NB4 (cell line): Measurements from ENCODE around the gene CCDC74A.
"Not testable (repeated sequence)": the region's sequence is repeated elsewhere in the genome, so short reads cannot be mapped to it uniquely, and the experiment has no call there.

Source experiments
- MYC ChIP-seq: IDR thresholded peaks from 2 replicates; pipeline ENCODE4 v1.6.1; 2011; ENCODE audit warnings: low read depth, low read length
- POLR2A ChIP-seq: IDR thresholded peaks from 2 replicates; pipeline ENCODE4 v1.6.1; 2011; ENCODE audit warnings: mild to moderate bottlenecking; ENCODE audit not compliant: insufficient read length; ENCODE audit errors: extremely low read depth
- TF ChIP-seq, protein P1 (sequence below): IDR thresholded peaks from one replicate; pipeline ENCODE4 v1.5.1; 2012; ENCODE audit warnings: low read depth, low read length

DNA sequence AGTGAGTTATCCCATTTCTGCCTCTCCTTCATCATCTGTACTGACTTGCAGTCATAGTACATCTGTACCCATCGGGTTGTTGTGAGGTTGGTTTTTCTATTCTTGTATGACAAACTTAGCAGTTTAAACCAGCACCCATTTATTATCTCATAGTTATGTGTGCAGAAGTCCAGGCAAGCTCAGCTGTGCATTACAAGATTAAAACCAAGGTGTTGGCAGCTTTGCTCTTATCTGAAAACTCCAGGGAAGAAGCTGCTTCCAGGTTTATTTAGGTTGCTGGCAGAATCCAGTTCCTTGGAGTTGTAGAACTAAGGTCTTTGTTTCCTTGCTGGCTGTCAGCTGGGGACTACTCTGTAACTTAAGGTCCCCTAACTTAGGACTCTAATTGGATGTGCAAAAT lies 32.2 kb upstream of the CCDC74A start:
- TF ChIP-seq POLR2A, MYC: not testable (repeated sequence)
- TF ChIP-seq, protein P1, sequence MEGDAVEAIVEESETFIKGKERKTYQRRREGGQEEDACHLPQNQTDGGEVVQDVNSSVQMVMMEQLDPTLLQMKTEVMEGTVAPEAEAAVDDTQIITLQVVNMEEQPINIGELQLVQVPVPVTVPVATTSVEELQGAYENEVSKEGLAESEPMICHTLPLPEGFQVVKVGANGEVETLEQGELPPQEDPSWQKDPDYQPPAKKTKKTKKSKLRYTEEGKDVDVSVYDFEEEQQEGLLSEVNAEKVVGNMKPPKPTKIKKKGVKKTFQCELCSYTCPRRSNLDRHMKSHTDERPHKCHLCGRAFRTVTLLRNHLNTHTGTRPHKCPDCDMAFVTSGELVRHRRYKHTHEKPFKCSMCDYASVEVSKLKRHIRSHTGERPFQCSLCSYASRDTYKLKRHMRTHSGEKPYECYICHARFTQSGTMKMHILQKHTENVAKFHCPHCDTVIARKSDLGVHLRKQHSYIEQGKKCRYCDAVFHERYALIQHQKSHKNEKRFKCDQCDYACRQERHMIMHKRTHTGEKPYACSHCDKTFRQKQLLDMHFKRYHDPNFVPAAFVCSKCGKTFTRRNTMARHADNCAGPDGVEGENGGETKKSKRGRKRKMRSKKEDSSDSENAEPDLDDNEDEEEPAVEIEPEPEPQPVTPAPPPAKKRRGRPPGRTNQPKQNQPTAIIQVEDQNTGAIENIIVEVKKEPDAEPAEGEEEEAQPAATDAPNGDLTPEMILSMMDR: not testable (repeated sequence)
